ENCODE measurements around the gene AK9.

- TF ChIP-seq CTCF (conservative IDR thresholded peaks at IDR 0.05; ENCODE audit: low read depth, low read length) (no peak), EZH2 (IDR thresholded peaks at IDR 0.05; ENCODE audit: low read length, unreplicated experiment) (no peak), EZH2phosphoT487 (IDR thresholded peaks at IDR 0.05; ENCODE audit: borderline replicate concordance, low read length) (no peak)
Measured at GRCh38 chr6:109486068-109486467, 204.9 kb downstream of the AK9 start.

All from PC-3 (cell line).